Smooth muscle cell (in vitro differentiated cells): Measurements from ENCODE around the gene C9orf152. TPM values are rescaled to one million over a fixed set of nuclear protein-coding genes. Genes with fewer than 3 reads are reported as not detected.

ENCODE experiments used
- DNase-seq: peaks from one replicate; lab custom pipeline; 2025; ENCODE audit not compliant: unreplicated experiment; lab: John Stamatoyannopoulos, UW
- H2AFZ ChIP-seq: fragments of 200-600 bp; sonication (generic); 2 replicates; pipeline ENCODE4 v1.6.0; 2016; ENCODE audit warnings: antibody characterized with exemption, low read depth, mild to moderate bottlenecking
- H3F3A ChIP-seq: fragments of 200-600 bp; sonication (generic); 2 replicates; pipeline ENCODE4 v1.6.0; 2017; ENCODE audit warnings: antibody characterized with exemption, low read depth
- H3K27ac ChIP-seq: fragments of 200-600 bp; sonication (generic); 2 replicates; pipeline ENCODE4 v1.5.1; 2016; ENCODE audit warnings: low read depth, mild to moderate bottlenecking
- H3K27me3 ChIP-seq: fragments of 200-600 bp; sonication (generic); 2 replicates; pipeline ENCODE4 v1.6.1; 2016; ENCODE audit warnings: low read depth, mild to moderate bottlenecking
- H3K36me3 ChIP-seq: fragments of 200-600 bp; sonication (generic); 2 replicates; pipeline ENCODE4 v1.5.1; 2016; ENCODE audit warnings: low read depth
- H3K4me1 ChIP-seq: fragments of 200-600 bp; sonication (generic); 2 replicates; pipeline ENCODE4 v1.5.1; 2016; ENCODE audit warnings: low read depth
- H3K4me2 ChIP-seq: fragments of 200-600 bp; sonication (generic); 2 replicates; pipeline ENCODE4 v1.6.0; 2016; ENCODE audit warnings: mild to moderate bottlenecking
- H3K4me3 ChIP-seq: fragments of 200-600 bp; sonication (generic); 2 replicates; pipeline ENCODE4 v1.5.1; 2016; ENCODE audit warnings: mild to moderate bottlenecking
- H3K79me2 ChIP-seq: fragments of 200-600 bp; sonication (generic); 2 replicates; pipeline ENCODE4 v1.6.0; 2016; ENCODE audit warnings: low read depth, mild to moderate bottlenecking
- H3K9ac ChIP-seq: fragments of 200-600 bp; sonication (generic); 2 replicates; pipeline ENCODE4 v1.6.0; 2016; ENCODE audit warnings: low read depth
- H3K9me3 ChIP-seq: fragments of 200-600 bp; sonication (generic); replicated peaks from 2 replicates; pipeline ENCODE4 v1.5.1; 2016; ENCODE audit warnings: low read depth
- H4K20me1 ChIP-seq: fragments of 200-600 bp; sonication (generic); 2 replicates; pipeline ENCODE4 v1.6.0; 2016; ENCODE audit warnings: low read depth
- WGBS: methylation state at CpG from one replicate; pipeline ENCODE4 v1.1.7; 2016; ENCODE audit warnings: low lambda C conversion rate; 5-methylcytosine and 5-hydroxymethylcytosine counted together
- polyA plus RNA-seq: library from polyadenylated mRNA; unstranded; fragments of >200 nt; fragmentation: Nextera tagmentation; extraction: Ambion mirVana; gene quantifications from 2 replicates; pipeline ENCODE4 v1.2.1, GENCODE V29; 2016
- total RNA-seq: library from RNA; depleted of rRNA; stranded (reverse); fragments of >200 nt; gene quantifications from 2 replicates; pipeline ENCODE4 v1.2.3, GENCODE V29; 2014
- TF ChIP-seq, protein P1 (sequence below): fragments of 200-600 bp; sonication (generic); IDR thresholded peaks from 2 replicates; pipeline ENCODE4 v1.5.1; 2017; ENCODE audit warnings: borderline replicate concordance, mild to moderate bottlenecking, antibody characterized with exemption; ENCODE audit not compliant: insufficient read depth, poor library complexity, severe bottlenecking

The C9orf152 gene
- total and polyA plus RNA-seq, 2 experiments from 2014 or later, result not detected

DNA sequence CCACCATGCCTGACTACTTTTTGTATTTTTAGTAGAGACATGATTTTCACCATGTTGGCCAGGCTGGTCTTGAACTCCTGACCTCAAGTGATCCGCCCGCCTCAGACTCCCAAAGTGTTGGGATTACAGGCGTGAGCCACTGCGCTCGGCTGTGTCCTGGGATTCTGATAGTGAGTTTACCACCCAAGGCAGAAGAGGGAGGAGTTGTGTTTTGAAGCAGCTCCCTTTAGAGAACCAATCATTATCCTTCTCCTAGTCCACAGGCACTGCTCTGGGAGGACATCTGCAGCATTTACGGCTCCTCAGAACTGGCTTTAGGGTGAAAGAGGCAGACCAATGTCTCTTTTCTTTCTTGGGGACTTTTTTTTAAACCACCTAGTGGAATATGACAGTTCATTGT is 5.7 kb downstream of the C9orf152 start:
- Histone ChIP-seq H3K4me1 (no peaks in the 10 kb centered on the region), H3K27ac (no peak overlapping the region), H3K4me2 (no peak overlapping the region), H3K27me3 (peaks cover 3% of the 10 kb centered on the region), H3K79me2 (no peaks in the 10 kb centered on the region), H3F3A (no peaks in the 10 kb centered on the region), H3K9ac (no peak overlapping the region), H4K20me1 (no peaks in the 10 kb centered on the region), H2AFZ (no peak overlapping the region), H3K36me3 (no peaks in the 10 kb centered on the region), H3K9me3 (no peaks in the 10 kb centered on the region), H3K4me3 (no peak overlapping the region)
- TF ChIP-seq, protein P1, sequence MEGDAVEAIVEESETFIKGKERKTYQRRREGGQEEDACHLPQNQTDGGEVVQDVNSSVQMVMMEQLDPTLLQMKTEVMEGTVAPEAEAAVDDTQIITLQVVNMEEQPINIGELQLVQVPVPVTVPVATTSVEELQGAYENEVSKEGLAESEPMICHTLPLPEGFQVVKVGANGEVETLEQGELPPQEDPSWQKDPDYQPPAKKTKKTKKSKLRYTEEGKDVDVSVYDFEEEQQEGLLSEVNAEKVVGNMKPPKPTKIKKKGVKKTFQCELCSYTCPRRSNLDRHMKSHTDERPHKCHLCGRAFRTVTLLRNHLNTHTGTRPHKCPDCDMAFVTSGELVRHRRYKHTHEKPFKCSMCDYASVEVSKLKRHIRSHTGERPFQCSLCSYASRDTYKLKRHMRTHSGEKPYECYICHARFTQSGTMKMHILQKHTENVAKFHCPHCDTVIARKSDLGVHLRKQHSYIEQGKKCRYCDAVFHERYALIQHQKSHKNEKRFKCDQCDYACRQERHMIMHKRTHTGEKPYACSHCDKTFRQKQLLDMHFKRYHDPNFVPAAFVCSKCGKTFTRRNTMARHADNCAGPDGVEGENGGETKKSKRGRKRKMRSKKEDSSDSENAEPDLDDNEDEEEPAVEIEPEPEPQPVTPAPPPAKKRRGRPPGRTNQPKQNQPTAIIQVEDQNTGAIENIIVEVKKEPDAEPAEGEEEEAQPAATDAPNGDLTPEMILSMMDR, result no peak
- no peak for DNase-seq
- WGBS, result 81% methylated on average over 6 of the region's 6 CpGs

- Histone ChIP-seq H3K27me3 (no peaks in the 10 kb centered on the region), H3K9ac (no peak overlapping the region), H3F3A (no peaks in the 10 kb centered on the region), H4K20me1 (no peaks in the 10 kb centered on the region), H3K4me2 (no peak overlapping the region), H3K9me3 (no peaks in the 10 kb centered on the region), H3K4me1 (no peaks in the 10 kb centered on the region), H2AFZ (no peak overlapping the region), H3K36me3 (no peaks in the 10 kb centered on the region), H3K4me3 (no peak overlapping the region), H3K27ac (no peak overlapping the region), H3K79me2 (no peaks in the 10 kb centered on the region)
- TF ChIP-seq, protein P1, result no peak
- WGBS, result 94% methylated on average over 2 of the region's 2 CpGs
- DNase-seq, result no peak
Measured at GRCh38 chr9:110199643-110200042, 8.3 kb downstream of the C9orf152 start.

DNA sequence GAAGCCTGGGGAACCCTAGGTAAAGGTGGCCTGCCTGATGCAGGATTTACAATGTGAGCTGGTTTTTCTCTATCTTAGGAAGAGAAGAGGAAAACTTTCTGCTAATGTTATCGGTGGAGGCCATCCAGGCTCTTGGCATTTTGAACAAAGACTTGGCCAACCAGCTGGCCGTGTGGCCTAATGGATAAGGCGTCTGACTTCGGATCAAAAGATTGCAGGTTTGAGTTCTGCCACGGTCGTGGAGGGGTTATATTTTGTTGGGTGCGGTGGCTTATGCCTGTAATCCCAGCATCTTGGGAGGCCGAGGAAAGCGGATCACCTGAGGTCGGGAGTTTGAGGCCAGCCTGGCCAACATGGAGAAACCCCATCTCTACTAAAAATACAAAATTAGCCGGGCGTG is 9.6 kb downstream of the C9orf152 start:
- WGBS, result 95% methylated on average over 12 of the region's 12 CpGs
- Histone ChIP-seq H4K20me1 (no peaks in the 10 kb centered on the region), H3K79me2 (no peaks in the 10 kb centered on the region), H3K27ac (no peak overlapping the region), H3K4me2 (no peak overlapping the region), H3K4me1 (no peaks in the 10 kb centered on the region), H2AFZ (no peak overlapping the region), H3K36me3 (no peaks in the 10 kb centered on the region), H3K9ac (no peak overlapping the region), H3F3A (peaks cover 9% of the 10 kb centered on the region), H3K9me3 (no peaks in the 10 kb centered on the region), H3K27me3 (no peaks in the 10 kb centered on the region), H3K4me3 (no peak overlapping the region)
- TF ChIP-seq, protein P1, result no peak
- DNase-seq, result no peak
